Mammary epithelial cell (primary cell): ENCODE data around the gene TBXAS1.

Experiments used
- EZH2 ChIP-seq: IDR thresholded peaks from 2 replicates; pipeline ENCODE4 v1.6.1; 2012; ENCODE audit warnings: low read length, inconsistent platforms, borderline replicate concordance
- TF ChIP-seq, protein P1 (sequence below), 2 donors: IDR thresholded peaks in 1 of 2; conservative IDR thresholded peaks in 1 of 2; 2 replicates each; pipeline ENCODE4 v1.5.1; 2011 to 2012; ENCODE audit warnings: inconsistent platforms in 2 of 2, low read length in 2 of 2, mild to moderate bottlenecking in 2 of 2, control low read depth in 1 of 2, low read depth in 1 of 2; ENCODE audit not compliant: insufficient read depth in 1 of 2; ENCODE audit errors: extremely low read depth in 1 of 2

DNA sequence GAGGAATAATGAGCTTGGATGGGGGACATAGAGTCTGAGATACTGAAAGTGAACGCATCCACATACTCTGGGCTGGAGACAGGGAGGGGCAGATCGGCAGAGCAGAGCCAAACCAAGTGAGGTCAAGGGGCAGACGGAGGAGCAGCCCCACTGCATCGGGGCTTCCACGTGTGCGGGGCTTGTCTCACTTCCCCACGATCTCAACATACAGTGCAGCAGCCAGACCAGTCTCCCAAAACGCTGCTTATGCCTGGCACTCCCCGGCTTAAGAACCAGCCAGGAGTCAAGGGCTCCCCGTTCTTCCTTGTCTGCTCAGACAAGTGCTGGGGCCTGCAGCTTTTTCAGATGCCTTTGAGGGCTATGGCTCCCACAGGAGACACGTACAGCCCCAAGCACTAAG is 190.1 kb downstream of the TBXAS1 start:
- TF ChIP-seq, protein P1, sequence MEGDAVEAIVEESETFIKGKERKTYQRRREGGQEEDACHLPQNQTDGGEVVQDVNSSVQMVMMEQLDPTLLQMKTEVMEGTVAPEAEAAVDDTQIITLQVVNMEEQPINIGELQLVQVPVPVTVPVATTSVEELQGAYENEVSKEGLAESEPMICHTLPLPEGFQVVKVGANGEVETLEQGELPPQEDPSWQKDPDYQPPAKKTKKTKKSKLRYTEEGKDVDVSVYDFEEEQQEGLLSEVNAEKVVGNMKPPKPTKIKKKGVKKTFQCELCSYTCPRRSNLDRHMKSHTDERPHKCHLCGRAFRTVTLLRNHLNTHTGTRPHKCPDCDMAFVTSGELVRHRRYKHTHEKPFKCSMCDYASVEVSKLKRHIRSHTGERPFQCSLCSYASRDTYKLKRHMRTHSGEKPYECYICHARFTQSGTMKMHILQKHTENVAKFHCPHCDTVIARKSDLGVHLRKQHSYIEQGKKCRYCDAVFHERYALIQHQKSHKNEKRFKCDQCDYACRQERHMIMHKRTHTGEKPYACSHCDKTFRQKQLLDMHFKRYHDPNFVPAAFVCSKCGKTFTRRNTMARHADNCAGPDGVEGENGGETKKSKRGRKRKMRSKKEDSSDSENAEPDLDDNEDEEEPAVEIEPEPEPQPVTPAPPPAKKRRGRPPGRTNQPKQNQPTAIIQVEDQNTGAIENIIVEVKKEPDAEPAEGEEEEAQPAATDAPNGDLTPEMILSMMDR (conservative IDR thresholded peaks at IDR 0.05 in 1 of 2, IDR thresholded peaks at IDR 0.05 in 1 of 2; ENCODE audit: extremely low read depth in 1 of 2, insufficient read depth in 1 of 2, low read depth in 1 of 2, low read length in 2 of 2) = no peak
- no peak for TF ChIP-seq EZH2
